Stimulated activated naive B cell treated with anti-CD40 and anti-IgM and Interleukin-4, amounts not matched to agents 10 μg/mL and 1 μg/mL and 100 μg/mL, for 72 hours (primary cell): ENCODE data around the gene PCGF2.
A peak's percentile ranks its signal among the peaks of the same experiment; 100 is the strongest.

Experiments
- ATAC-seq, 2 donors: fragments of 150-1000 bp; cut with Tn5 transposase; replicated peaks; 2 replicates each; pipeline ENCODE4 v1.10.0; 2021; ENCODE audit warnings: moderate library complexity in 1 of 2
- DNase-seq: peaks from one replicate; pipeline ENCODE4 v3.0.0; 2021
- H3K27ac Mint-ChIP-seq: one replicate; pipeline ENCODE4 v1.8.0; 2022; ENCODE audit warnings: mild to moderate bottlenecking, mixed read lengths
- H3K27me3 Mint-ChIP-seq, 2 donors: one replicate each; pipeline ENCODE4 v1.8.0; 2022; ENCODE audit warnings: mixed read lengths in 2 of 2
- H3K36me3 Mint-ChIP-seq, 2 donors: one replicate each; pipeline ENCODE4 v1.8.0; 2022; ENCODE audit warnings: mixed read lengths in 2 of 2, mild to moderate bottlenecking in 1 of 2
- H3K4me1 Mint-ChIP-seq, 2 donors: one replicate each; pipeline ENCODE4 v1.8.0; 2022; ENCODE audit warnings: mixed read lengths in 2 of 2, mild to moderate bottlenecking in 1 of 2
- H3K4me3 Mint-ChIP-seq, 2 donors: one replicate each; pipeline ENCODE4 v1.8.0; 2022; ENCODE audit warnings: mild to moderate bottlenecking in 2 of 2, mixed read lengths in 2 of 2, moderate library complexity in 1 of 2
- H3K9me3 Mint-ChIP-seq, 2 donors: one replicate each; pipeline ENCODE4 v1.8.0; 2022; ENCODE audit warnings: mixed read lengths in 2 of 2, mild to moderate bottlenecking in 1 of 2

The PCGF2 gene

DNA sequence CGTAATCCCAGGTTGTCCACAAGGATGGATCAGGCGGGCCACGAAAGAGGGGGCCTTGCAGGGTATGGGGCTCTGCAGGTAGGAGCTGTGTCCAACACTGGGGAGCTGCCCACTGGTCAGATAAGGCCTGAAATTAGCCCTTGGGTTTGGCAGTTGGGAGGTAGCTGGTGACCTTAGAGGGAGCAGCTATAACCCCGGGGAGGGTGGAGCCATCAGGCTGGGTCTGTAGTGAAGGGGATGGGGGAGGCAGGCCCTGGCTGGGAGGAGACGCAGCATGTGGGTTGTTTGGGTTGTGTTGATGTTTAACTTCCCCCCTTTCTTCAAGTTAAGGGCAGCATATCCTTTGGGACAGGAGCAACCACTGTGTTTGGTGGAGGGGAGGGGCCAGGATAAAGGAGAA, 37.2 kb downstream of the PCGF2 start:
- H3K27ac Mint-ChIP-seq, result peak overlapping the region; percentile 72
- H3K9me3 Mint-ChIP-seq, result no peaks in the 10 kb centered on the region
- no peak for DNase-seq
- H3K27me3 Mint-ChIP-seq, result no peaks in the 10 kb centered on the region
- peaks cover 42 to 67% of the 10 kb centered on the region in 2 donors for H3K36me3 Mint-ChIP-seq
- no peak for ATAC-seq
- peaks cover 56 to 80% of the 10 kb centered on the region in 2 donors for H3K4me1 Mint-ChIP-seq
- no peak overlapping the region for H3K4me3 Mint-ChIP-seq

DNA sequence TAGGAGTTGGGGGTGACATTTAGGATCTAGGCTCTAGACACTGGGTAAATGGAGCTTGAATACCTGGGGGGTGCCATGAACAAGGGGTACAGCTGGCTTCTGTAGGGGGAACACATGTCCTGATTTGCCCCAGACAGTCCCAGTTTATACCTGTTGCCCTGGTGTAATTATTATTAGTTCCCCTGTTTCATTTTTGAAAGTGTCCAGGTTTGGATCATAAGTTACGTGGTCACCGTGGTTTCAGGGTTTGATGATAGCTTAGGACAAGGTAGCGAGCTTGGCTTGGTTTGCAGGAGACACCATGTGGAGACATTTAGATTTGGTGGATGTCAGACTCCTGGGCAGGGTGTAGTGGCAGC, 37.6 kb downstream of the PCGF2 start:
- no peaks in the 10 kb centered on the region for H3K27me3 Mint-ChIP-seq
- H3K4me3 Mint-ChIP-seq, result no peak overlapping the region
- H3K9me3 Mint-ChIP-seq, result no peaks in the 10 kb centered on the region
- DNase-seq (no peak), ATAC-seq (no peak)
- H3K27ac Mint-ChIP-seq, result peak overlapping the region; percentile 74
- peaks cover 54 to 79% of the 10 kb centered on the region in 2 donors for H3K4me1 Mint-ChIP-seq
- peaks cover 41 to 63% of the 10 kb centered on the region in 2 donors for H3K36me3 Mint-ChIP-seq

DNA sequence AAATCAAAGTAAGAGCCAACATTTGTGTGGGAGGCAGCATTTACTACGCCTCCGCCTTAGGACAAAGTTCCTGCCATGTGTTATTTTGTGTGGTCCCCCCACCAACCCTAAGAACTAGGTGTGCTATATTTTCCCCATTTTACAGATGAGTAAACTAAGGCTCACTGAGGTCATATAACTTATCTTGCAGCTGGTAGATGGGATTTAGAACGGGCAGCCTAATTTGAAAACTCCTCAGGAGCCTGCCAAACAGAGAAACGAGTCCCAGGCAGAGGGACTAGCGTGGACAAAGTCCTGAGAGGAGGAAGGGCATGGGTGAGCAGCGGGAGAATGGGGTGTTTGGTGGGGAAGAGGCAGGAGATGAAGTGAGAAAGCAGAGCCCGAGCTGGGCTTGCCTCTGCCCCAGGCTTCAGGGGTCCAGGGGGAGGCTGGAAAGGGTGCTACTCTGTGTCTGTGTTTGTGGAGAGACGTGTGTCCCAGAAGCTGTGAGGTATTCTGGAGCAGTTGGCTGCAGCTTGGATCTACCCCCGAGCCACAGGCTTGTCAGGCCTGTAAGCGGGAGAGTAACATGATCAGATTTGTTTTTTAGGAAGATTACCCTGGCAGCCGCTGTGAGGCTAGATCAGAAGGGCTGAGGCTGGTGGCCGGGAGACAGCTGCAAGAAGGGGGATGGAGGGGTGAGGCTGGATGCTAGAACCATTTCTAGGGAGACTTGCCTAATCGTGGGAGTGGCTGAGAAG, 38.1 kb downstream of the PCGF2 start:
- no peak for ATAC-seq
- Mint-ChIP-seq H3K36me3 (peaks cover 38 to 59% of the 10 kb centered on the region in 2 donors), H3K4me3 (no peak overlapping the region)

DNA sequence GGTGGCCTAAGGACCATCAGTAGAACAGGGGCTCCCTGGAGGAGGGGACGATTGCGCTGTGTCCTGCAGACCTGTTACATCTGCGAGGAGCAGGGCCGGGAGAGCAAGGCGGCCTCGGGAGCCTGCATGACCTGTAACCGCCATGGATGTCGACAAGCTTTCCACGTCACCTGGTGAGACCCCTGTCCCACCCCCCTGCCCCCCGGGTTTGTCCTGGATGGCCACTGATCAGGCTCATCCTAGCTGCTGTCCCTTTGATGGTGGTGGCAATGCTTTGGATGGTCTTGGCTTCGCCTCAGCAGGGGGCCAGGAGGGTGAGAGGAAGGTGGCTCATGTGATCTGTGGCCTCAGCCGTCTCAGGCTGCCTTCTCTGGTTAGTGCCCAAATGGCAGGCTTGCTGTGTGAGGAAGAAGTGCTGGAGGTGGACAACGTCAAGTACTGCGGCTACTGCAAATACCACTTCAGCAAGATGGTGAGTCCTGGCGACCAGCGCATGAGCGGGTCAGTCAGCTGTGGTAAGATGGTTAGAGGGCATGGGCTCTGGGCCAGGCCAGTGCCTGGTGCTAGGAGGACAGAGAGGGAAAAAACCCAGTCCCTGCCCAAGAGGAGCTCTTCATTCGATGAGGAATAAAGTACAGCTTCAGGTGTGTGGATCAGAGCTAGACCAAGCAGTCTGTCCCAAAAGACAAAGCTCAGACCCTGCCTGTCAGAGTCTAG, 38.9 kb downstream of the PCGF2 start:
- H3K4me3 Mint-ChIP-seq, result no peak overlapping the region
- no peaks in the 10 kb centered on the region for H3K27me3 Mint-ChIP-seq
- peak overlapping the region; percentile 70 for H3K27ac Mint-ChIP-seq
- DNase-seq, result no peak
- H3K4me1 Mint-ChIP-seq, result peaks cover 48 to 70% of the 10 kb centered on the region in 2 donors
- H3K36me3 Mint-ChIP-seq, result peaks cover 36 to 56% of the 10 kb centered on the region in 2 donors
- no peak for ATAC-seq
- H3K9me3 Mint-ChIP-seq, result no peaks in the 10 kb centered on the region

More for the DNA sequence above, 38.1 kb downstream of the PCGF2 start:
- Mint-ChIP-seq H3K27me3 (no peaks in the 10 kb centered on the region), H3K27ac (peak overlapping the region; percentile 74), H3K4me1 (peaks cover 49 to 74% of the 10 kb centered on the region in 2 donors), H3K9me3 (no peaks in the 10 kb centered on the region)
- no peak for DNase-seq

DNA sequence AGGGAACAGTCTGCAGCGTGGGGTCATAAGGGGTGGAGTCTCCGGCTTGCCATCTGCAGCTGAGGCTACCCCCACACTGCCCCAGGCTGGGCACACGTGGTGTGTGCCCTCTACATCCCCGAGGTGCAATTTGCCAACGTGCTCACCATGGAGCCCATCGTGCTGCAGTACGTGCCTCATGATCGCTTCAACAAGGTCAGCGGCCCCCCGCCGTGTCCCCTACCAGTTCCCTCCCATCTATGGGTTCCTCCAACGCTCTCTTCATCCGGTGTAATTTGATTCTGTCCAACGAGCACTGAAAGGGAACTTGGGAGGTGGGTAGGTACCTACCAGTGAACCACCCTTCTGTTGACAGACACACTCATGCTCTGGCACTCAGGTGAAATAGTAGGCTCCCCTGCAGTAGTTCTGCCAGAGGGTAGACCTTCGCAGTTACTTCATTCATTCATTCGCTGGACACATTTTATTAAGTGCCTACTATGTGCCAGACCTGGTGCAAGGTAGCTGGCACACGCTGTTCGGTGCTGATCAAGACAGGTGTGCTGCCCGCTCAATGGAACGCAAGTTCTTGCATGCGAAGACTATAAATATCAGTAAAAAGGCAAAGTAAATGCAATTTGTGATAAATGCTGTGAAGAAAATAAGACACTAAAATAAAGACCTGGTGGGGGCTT, 40.3 kb downstream of the PCGF2 start:
- peaks cover 50 to 74% of the 10 kb centered on the region in 2 donors for H3K4me1 Mint-ChIP-seq
- ATAC-seq, result no peak
- no peak for DNase-seq
- peaks cover 34 to 50% of the 10 kb centered on the region in 2 donors for H3K36me3 Mint-ChIP-seq
- H3K27me3 Mint-ChIP-seq, result no peaks in the 10 kb centered on the region
- peak overlapping the region in 1 of 2 donors; percentile 30 for H3K4me3 Mint-ChIP-seq
- H3K27ac Mint-ChIP-seq, result peak overlapping the region; percentile 44
- H3K9me3 Mint-ChIP-seq, result no peaks in the 10 kb centered on the region

DNA sequence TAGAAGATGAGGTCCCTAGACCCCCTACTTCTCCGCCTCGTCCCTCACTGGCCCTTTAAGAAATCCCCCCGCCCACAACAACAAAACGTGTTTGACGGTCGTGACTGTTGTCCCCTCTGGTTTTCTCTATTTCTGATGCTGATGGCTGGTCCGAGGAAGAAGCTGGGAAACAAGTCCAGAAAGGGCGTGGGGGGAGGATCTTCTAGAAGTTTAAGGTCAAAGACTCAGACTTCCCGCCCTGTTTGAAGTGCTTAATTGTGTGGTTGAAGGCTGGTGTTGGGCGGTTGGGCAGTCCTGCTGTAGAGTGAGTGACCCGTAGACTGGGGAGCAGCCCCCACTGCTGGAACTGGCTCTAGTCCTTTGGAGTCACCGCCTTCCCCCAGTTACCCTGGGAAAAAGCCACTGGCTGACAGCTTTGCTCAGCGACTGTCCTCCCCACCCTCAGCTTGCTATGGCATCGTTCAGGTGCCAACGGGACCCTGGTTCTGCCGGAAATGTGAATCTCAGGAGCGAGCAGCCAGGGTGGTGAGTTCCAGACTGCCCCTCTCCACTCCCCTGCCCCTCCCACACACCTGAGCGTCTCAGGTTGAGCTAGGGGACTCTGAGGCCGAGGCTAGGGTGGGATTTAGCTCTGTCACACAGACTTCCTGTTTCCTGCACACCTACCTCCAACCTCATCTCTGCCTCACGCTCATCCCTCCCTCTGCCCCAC, 41.5 kb downstream of the PCGF2 start:
- Mint-ChIP-seq H3K4me1 (peaks cover 51 to 75% of the 10 kb centered on the region in 2 donors), H3K27ac (peak overlapping the region; percentile 95), H3K36me3 (peaks cover 32 to 42% of the 10 kb centered on the region in 2 donors), H3K27me3 (no peaks in the 10 kb centered on the region), H3K9me3 (no peaks in the 10 kb centered on the region), H3K4me3 (peak overlapping the region; percentile 95 to 99)
- DNase-seq, result no peak
- ATAC-seq, result no peak

DNA sequence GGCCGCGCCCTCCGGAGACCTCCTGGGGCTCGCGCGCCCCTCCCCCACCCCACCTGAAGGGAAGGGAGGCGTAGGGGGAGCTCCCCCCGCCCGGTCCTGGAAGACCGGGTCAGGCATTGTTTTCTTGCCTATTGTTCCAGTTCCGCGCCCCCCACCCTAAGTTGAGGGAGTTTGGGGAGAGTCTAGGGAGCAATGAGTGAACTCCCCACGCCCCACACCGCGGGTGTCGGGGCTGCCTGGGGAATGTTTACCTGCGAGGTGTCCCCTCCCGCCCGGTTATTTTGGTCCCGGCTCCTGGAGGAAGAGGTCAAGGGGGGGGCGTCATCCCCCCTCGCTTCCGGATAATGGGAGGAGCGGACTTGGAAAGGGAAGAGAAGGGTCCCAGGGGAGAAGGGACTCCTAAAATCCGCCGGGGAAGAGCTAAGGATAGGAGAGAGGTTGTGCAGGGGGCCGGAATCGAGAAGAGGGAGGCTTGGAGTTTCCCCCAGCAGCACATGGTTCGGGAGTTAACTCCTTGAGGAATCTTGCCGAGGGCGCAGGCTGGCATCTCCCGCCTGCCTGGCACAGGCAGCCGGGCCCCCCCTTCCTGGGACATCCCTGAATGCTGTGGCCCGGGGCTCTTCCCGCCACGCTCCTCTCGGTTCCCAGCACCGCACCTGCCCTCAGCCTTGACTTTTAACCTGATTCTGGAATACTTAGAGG, 42.2 kb downstream of the PCGF2 start:
- DNase-seq (no peak), ATAC-seq (no peak)
- H3K4me3 Mint-ChIP-seq, result peak overlapping the region; percentile 95 to 99
- H3K27me3 Mint-ChIP-seq, result no peaks in the 10 kb centered on the region
- H3K27ac Mint-ChIP-seq, result peak overlapping the region; percentile 95
- peaks cover 52 to 75% of the 10 kb centered on the region in 2 donors for H3K4me1 Mint-ChIP-seq
- no peaks in the 10 kb centered on the region for H3K9me3 Mint-ChIP-seq
- peaks cover 27 to 35% of the 10 kb centered on the region in 2 donors for H3K36me3 Mint-ChIP-seq

DNA sequence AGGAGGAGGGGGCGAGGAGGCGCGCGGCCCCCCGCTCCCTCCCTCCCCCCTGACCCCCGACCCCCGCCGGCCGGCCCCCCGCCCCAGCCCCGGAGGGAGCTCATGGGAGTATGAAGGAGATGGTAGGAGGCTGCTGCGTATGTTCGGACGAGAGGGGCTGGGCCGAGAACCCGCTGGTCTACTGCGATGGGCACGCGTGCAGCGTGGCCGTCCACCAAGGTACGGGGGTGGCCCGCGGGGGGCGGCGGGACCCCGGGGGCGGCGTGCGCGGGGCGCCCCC, 42.7 kb downstream of the PCGF2 start:
- DNase-seq, result peak; percentile 27
- peak overlapping the region; percentile 95 to 99 for H3K4me3 Mint-ChIP-seq
- no peaks in the 10 kb centered on the region for H3K27me3 Mint-ChIP-seq
- peak overlapping the region; percentile 100 for H3K27ac Mint-ChIP-seq
- peaks cover 24 to 30% of the 10 kb centered on the region in 2 donors for H3K36me3 Mint-ChIP-seq
- peaks cover 47 to 73% of the 10 kb centered on the region in 2 donors for H3K4me1 Mint-ChIP-seq
- no peak for ATAC-seq
- no peaks in the 10 kb centered on the region for H3K9me3 Mint-ChIP-seq

DNA sequence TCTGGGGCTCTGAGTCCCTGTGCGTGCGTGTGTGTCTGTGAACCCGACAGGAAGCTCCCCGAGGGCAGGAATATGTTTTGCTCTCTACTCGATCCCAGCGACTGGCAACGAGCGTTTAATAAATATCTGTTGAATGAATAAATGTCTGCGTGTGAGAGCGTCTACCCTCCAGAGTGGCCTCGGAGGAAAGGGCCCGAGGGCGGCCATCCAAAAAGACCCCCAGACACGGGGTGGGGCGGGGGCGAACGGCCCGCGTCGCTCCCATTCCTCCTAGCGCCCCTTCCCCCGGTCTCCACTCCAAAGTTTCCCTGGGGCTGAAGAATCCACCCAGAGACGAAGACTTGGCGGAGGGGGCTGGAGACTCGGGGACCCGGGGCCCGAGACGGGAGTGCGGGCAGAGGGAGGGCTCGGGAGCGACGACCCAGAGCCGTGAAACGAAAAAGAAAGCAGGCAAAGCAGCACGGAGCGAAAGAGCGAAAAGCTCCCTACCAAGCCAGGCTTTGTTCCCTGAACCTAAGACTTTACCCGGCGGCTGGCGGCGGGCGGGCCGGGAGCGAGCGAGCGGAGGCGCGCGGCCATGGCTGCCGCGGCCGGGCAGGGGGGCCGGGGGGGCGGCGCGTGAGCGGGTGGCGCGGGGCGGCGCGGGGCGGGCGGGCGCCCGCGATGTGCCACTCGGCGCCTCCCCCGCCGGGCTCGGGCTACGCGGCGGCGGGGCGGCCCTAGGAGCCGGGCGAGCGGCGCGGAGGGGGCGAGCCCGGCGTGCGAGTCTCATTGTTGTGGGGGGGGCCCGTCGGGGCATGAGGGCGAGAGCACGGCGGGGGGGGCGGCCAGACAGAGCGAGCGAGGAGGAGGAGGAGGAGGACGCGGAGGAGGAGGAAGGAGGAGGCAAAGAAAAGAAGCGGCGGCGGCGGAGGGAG, 43.3 kb downstream of the PCGF2 start, which contains the start of gene MLLT6:
TSS of gene MLLT6 (plus strand) at position 668 of the 917 bp plus-strand sequence. CDS start 360 bp downstream, outside the sequence.
- peak; percentile 59 for DNase-seq
- peak; percentile 1 to 4 for ATAC-seq
- Mint-ChIP-seq H3K27ac (peak within 1 kb of the TSS; percentile 100), H3K4me3 (peak within 1 kb of the TSS; percentile 95 to 99), H3K27me3 (no peaks in the 10 kb centered on the region), H3K9me3 (peaks cover 3 to 5% of the 10 kb centered on the region in 2 donors), H3K36me3 (peaks cover 19 to 29% of the 10 kb centered on the region in 2 donors), H3K4me1 (peaks cover 46 to 73% of the 10 kb centered on the region in 2 donors)

DNA sequence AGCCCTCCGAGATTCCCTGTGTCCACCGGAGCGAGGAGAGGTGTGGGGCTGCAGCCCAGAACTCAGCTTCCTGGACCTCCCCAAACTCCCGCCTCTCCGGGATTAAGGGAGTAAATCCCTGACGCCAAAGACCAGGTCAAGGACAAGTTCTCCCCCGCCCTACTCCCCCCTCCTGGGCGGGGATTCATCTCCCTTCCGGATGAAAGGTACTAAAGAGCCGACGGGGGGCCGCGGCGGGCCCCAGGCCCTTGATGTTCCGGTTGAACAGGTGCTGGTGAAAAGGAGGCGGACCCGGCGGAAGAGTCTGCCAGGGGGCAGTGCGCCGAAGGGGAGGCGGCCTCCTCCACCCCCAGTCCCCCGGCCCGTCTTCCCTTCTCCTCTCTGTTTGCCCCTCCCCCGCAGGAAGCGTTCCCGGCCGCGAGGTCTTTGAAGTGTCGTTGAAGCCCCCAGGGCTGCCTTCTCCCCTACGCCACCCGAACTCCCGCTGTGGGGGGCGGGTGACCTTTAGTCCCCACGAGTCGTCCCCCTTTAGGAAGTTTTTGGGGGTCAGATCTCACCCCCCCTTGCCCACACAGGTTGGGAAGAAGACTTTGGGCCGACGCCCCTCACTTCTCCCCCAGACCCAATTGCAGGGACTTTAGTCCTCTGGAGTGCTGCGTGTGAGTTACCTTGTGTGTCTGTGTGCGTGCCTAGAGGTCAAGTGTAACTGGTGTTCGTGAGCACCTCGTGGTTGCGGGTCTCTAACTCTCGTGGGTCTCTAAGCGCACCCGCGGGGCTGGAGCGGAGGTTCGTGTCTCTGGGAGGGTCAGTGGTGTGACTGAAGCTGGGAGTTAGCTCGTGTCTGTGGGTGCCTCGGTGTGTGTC, 44.2 kb downstream of the PCGF2 start:
- peak; percentile 3 to 14 for ATAC-seq
- Mint-ChIP-seq H3K36me3 (peaks cover 12 to 22% of the 10 kb centered on the region in 2 donors), H3K9me3 (peaks cover 5 to 6% of the 10 kb centered on the region in 2 donors), H3K27me3 (no peaks in the 10 kb centered on the region), H3K4me1 (peaks cover 45 to 71% of the 10 kb centered on the region in 2 donors), H3K4me3 (peak overlapping the region; percentile 95 to 99), H3K27ac (peak overlapping the region; percentile 100)
- peak; percentile 70 for DNase-seq

DNA sequence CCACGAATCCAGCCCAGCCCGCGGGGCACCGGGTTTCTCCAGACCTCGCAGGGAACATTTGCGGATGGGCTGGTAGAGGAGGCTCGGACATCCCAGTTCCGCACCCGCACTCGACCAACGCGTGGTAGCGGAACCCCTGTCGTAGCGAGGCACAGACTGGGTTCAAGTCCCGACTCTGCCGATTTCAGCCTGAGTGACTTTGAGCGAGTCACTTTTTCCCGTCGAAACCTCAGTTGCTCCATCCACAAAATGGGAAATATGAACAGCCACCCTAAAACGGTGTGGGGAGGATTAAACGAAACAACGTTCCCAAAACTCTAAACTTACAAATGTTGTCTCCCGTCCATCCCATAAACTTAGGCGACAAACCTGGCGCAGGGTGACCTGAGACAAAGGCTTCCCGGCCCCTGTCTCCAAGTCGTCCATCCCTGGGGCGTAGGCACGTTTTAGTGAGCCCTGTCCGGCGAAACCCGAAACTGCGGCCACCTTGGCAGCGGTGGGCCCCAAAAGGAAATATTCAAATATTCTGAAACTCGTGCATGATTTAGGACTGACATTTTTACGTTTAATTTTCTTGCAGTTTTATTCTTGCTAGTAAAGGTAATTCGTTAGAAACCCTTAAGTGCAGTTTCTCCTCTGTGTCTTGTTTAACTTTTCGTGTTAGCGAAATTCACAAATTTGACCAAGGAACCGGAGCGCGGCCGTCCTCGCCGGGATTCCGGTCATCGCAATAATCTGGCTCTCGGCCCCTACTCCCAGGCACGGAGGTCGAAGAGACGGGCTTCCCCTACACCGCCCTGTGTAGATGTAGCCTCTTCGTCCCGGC, 45.0 kb downstream of the PCGF2 start:
- peaks cover 5 to 6% of the 10 kb centered on the region in 2 donors for H3K9me3 Mint-ChIP-seq
- H3K27ac Mint-ChIP-seq, result peak overlapping the region; percentile 100
- peaks cover 46 to 67% of the 10 kb centered on the region in 2 donors for H3K4me1 Mint-ChIP-seq

More for the DNA sequence above, 45.0 kb downstream of the PCGF2 start:
- H3K36me3 Mint-ChIP-seq, result peaks cover 11 to 20% of the 10 kb centered on the region in 2 donors
- H3K4me3 Mint-ChIP-seq, result peak overlapping the region; percentile 95 to 99
- no peaks in the 10 kb centered on the region for H3K27me3 Mint-ChIP-seq
- ATAC-seq, result no peak
- no peak for DNase-seq
